CMK (cell line): Measurements from ENCODE around the gene ANKS3.

Source experiments
- DNase-seq: peaks from one replicate; pipeline ENCODE4 v3.0.0-alpha.2; 2010; ENCODE audit warnings: low read depth

The ANKS3 gene

GRCh38 chr16:4666537-4667202 is 67.4 kb downstream of the ANKS3 start:
- DNase-seq: no peak

DNA sequence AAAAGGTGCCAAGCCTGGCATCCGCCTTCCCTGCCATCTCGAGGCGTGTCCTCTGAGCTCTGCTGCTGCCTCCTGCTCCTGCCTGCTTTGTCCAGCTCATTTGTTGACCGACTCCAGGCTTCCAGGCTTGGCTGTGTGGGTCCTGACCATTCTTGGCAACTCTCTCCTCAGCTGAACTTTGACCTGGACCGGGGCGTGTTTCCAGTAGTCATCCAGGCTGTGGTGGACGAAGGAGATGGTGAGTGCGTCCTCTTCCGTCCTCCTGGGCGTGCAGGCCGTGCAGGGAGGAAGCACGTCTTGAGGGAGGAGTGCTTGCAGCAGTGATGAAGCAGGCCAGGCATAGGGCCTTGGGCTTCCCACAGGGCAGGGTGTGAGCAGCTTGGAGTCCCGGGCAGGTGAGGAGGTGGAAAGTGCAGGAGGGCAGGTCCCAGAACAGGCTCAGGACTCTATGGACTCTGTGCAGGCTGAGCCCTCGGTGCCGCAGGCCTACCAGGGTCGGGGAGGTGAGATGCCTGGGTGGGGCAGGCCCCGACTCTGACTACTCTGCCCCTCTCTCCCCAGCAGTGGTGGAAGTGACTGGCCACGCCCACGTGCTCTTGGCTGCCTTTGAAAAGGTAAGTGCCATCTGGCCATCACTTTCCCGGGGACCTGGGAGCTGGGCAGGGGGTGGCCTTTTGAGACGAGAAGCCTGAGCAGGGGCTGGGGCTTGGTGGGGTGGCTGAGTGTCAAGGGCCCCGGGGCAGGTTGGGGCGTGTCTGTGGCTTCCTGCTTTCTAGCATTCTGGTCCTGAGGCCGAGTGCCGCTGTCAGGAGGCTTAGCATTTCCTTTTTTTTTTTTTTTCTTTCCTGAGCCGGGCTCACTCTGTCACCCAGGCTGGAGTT is 69.3 kb downstream of the ANKS3 start:
- DNase-seq: peak; percentile 33

DNA sequence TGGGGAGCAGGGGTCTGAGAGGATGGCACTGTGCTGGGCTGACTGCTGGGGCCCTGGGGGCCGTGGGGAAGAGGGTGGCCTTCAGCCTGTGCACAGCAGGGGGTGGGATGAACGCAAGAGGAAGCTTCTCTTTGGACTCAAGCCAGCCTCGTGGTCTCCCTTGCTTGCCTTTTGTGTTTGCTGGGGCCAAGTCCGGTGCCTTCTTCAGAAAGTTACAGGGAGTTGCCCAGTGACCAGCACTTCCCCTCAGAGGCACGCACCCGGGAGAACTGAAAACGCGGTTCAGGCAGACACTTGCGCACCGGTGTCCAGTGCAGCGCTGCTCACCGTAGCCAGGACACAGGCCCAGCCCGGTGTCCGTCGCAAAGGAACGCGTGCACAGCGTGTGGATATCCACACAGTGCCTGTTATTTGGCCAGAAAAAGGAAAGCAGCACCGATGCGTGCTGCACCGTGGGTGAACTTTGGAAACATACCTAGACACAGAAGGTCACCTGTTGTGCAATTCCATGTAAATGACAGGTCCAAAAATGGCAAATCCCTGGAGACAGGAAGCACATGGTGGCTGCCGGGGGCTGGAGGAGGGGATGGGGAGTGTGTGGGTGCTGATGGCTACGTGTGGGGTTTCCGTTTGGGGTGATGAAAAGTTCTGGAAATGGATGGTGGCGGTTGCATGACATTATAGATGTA is 70.2 kb downstream of the ANKS3 start:
- DNase-seq: peak; percentile 81

DNA sequence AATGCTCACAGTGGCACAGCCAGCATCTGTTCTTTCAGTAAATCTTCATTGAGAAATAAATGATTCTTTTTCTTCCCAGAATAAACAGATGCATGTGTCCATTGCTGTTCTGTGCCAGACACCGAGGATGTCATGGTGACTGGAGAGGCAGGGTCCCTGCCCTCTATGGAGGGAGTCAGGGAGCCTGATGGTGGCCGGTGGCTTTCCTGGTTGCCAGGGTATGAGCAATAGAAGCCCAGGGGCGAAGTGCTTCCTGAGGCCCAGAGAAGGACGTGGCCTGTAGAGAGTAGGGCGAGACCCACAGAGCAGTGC is 70.7 kb downstream of the ANKS3 start:
- DNase-seq: no peak

DNA sequence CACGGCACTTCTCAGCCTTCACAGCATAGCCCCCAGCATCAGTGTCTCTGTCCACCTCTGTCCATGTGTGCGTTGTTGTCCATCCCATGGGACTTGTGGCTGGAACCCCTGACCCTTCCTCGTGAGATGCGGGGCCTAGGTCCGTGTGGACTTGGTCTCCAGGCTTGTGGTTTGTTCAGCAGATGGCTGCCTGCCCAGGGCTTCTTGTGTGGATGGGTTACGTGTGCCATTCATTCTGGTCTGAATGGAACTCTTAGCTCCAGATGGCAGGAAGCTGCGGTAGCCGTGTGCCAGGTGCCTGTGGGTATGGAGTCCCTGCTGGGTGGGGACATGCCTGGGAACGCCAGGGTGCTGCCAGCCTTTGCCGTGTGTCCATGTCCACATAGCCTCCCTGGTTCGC is 72.4 kb downstream of the ANKS3 start:
- DNase-seq: no peak

GRCh38 chr16:4660454-4661007 is 73.5 kb downstream of the ANKS3 start:
- no peak for DNase-seq

DNA sequence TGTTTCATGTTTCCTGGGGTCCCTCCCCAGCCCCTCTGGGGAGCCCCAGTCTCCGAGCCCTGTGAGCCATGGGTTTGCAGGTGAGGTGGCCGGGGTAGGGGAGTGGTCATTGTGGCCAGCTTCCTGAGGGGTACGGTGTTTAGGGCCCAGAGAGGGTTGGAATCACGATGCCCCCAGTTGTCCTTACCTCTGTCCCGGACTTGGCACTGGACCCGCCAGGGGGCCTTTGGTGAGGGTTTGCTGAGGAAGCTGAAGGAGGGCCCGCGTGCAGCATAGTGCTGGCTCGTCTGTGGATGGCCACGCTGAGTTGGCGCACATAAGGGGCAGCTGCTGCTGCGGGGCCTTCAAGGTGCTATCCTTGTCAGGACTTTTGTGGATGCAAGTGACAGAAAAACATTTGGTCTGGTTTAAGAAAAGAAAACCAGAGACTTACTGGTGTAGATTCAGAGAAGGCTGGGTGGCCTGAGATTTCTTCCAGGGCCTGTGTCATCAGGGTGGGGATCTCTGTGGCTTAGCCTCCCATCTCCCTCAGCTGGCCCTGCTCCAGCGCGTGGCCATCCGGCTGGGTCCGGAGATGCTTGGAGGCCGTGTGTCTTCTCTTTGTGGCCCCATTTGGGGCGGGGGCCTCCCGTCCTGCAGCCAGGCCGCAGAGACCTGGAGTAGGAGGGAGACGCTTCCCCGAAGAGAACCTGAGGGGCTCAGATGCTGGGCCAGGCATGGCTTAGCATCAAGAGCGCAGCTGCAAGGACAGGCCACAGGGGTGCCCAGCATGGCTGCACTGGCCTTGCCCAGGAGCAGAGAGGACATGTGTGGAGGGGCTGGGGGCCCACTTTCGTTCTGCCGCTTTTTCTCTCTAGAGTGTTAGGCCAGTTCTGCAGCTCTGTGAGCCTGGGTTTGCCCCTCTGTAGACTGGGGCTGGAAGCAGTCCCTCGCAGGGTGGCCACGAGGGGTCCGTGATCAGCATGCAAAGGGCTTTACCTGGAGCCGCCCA is 74.4 kb downstream of the ANKS3 start:
- DNase-seq: no peak

DNA sequence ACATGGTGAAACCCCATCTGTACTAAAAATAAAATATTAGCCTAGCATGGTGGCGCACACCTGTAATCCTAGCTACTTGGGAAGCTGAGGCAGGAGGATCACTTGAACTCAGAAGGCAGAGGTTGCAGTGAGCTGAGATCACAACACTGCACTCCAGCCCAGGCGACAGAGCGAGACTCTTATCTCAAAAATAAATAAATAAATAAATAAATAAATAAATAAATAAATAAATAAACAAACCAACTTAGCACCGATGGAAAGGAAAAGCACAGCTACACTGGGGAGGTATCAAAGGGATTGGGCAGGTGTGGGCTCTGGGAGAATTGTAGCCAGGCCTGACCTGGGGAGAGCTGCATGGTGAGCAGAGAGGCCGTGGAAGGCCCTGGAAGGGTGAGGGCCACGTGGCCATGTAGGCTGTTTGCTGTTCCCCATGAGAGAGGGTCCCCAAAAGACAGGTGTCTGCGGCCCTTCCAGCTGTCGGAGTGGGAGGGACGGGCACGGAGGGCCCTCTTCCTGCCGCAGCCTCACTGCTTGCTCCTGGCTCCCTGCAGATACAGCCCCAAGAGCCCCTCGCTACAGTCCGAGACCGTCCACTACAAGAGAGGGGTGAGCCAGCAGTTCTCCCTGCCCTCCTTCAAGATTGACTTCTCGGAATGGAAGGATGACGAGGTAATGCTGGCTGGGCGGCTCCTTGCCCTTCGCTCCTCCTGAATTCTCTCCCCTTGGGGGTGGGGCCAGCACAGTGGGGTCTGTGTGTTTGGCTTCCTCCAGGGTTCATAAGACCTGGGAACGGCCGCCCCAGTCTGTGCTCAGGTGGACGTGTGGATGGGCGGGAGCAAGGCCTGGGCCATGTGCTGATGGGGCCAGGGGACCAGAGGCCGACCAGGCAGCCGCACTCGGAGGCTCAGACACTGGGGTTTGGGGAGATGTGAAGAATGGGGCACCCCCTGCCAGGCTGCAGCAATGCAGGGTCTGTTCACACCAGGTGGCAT is 77.1 kb downstream of the ANKS3 start:
- no peak for DNase-seq

DNA sequence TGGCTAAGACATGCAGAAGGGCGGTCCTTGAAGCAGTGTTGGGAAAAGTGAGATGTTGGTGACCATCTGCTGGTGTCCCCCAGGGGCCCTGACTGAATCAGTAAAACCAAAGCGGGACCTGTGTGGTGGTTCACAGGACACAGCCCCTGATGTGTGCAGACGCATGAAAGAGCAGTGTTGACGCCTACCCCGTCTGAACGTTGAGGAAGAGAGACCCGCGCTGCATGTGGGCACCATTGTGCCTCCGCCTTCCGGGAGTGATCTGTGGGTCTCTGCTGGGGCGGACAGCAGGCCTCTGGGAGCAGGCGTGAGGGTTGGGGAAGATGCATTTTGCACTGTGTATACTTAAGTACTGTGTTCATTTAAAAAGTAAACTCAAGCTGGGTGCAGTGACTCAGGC is 77.8 kb downstream of the ANKS3 start:
- DNase-seq: no peak

DNA sequence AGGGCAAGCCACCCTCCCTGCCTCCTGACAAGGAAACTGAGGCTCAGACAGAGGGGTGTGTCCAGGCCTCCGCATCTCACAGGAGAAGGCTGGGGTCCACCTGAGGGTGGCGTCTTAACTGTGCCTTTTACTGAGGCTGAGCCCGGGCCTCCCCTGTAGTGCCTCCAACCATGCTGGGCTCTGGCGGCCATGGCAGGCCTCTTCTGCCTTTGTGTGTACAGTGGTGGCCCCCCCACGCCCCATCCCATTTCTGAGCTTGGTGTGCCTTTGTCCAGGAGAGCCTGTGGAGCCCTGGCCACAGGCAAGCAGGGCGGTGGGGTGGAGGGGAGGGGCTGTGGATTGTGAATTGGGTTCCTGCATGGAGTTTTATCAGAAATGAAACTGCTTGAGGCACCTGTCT is 78.3 kb downstream of the ANKS3 start:
- no peak for DNase-seq

DNA sequence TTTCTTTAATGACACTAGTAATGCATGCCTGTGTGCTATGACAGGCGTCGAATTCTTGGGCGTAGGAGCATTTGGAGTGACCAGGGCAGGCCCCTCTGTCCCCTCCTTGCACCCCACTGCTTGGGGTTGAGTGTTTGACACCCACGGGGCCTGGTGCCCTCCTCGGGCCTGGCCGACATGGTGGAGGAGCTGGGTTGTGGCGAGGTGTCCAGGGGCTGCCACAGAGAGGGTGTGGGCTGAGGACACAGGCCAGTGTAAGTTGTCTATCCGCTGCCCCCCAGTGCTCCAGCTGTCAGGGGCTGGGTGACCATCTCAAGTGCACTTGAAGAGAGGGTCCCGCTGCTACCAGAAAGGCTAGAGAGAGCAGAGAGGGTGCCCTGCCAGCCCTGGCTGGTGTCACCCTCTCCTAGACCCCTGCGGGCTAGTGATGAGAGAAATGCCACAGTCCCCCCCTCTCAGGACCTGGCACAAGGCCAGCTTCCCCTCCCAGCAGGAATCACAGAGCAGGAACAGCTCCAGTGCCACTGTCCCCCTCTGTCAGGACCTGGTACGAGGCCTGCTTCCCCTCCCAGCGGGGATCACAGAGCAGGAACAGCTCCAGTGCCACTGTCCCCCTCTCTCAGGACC is 79.0 kb downstream of the ANKS3 start:
- DNase-seq: no peak

- DNase-seq: no peak
These were observed 79.8 kb downstream of the ANKS3 start for GRCh38 chr16:4654011-4654963.

DNA sequence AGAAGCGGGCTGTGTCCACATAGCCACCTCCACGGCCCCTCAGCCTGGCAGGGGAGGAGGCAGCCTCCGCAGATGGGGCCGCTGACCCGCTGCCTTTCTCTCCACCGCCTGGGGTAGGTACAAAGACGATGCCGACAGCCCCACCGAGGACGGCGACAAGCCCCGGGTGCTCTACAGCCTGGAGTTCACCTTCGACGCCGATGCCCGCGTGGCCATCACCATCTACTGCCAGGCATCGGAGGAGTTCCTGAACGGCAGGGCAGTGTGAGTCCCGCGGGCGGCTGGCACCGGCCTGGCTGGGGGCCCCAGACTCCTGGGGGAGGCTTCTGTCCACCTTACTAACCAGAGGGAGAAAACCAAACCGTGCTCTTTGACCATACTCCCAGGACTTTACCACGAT is 81.5 kb downstream of the ANKS3 start:
- DNase-seq: no peak

GRCh38 chr16:4651827-4652226 is 82.2 kb downstream of the ANKS3 start:
- DNase-seq: no peak

GRCh38 chr16:4650443-4651074 is 83.5 kb downstream of the ANKS3 start:
- peak; percentile 82 for DNase-seq

DNA sequence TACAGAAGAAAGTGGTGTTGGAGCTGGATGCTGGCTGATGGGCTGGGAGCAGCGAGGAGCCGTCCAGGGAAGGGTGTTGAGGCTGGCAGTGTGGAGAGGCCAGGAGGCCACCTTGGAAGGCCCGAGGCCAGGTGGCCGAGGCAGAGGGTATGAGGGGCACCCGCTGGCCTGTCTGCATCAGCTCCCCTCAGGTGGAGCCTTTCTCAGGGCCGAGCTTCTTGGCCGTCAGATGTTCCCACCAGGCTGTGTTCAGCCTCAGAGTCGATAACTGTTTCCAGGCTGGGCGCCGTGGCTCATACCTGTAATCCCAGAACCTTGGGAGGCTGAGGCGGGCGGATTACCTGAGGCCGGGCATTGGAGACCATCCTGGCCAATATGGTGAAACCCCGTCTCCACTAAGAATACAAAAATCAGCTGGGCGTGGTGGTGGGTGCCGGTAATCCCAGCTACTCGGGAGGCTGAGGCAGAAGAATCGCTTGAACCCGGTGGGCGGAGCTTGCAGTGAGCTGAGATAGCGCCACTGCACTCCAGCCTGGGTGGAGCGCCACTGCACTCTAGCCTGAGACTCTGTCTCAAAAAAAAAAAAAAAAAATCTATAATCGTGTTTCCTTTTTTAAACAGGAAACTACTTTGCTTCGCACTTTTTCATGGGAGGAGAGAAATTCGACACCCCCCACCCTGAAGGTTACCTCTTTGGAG is 84.2 kb downstream of the ANKS3 start:
- DNase-seq: no peak

- no peak for DNase-seq
These were observed 85.2 kb downstream of the ANKS3 start for GRCh38 chr16:4648917-4649316.

DNA sequence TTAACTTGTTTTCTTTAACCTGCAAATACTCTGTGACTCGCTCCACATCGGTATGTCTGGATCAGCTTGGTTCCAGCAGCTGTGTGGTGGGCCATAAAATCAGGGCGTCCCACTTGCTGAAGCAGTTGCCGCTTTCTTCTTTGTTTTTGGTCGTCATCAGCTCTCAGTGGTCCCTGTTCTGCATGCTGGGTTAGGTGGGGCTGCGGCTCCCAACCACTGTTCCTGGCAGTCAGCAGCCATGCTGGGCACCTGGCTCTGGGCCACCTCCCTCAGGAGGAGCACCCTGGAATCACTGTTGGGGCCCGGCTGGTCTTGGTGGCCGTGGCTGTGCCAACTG is 86.5 kb downstream of the ANKS3 start:
- no peak for DNase-seq
